ENCODE data around the gene DNAI2.

DNA sequence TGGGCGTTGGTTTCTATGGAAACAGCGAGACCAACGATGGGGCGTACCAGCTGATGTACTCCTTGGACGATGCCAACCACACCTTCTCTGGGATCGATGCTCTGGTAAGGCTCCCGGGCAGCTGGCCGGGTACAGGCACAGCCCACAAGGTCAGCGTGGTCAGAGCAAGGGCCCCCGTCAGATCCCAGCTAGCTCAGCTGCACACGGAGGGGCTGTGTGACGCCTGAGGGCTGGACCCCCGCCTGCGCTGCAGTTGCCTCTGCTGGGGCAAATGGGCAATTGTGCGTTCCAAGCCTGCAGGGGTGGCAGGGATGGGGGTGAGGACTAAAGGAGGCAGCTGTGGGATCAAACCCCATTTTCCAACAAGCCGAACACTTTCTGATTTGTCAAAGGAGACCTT is 43.1 kb upstream of the DNAI2 start:
- TF ChIP-seq, protein P1, sequence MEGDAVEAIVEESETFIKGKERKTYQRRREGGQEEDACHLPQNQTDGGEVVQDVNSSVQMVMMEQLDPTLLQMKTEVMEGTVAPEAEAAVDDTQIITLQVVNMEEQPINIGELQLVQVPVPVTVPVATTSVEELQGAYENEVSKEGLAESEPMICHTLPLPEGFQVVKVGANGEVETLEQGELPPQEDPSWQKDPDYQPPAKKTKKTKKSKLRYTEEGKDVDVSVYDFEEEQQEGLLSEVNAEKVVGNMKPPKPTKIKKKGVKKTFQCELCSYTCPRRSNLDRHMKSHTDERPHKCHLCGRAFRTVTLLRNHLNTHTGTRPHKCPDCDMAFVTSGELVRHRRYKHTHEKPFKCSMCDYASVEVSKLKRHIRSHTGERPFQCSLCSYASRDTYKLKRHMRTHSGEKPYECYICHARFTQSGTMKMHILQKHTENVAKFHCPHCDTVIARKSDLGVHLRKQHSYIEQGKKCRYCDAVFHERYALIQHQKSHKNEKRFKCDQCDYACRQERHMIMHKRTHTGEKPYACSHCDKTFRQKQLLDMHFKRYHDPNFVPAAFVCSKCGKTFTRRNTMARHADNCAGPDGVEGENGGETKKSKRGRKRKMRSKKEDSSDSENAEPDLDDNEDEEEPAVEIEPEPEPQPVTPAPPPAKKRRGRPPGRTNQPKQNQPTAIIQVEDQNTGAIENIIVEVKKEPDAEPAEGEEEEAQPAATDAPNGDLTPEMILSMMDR (tag by site-specific recombination; IDR thresholded peaks at IDR 0.05): no peak
- TF ChIP-seq GFI1B (tag by site-specific recombination; IDR thresholded peaks at IDR 0.05) (no peak), BCL11A (tag by site-specific recombination; IDR thresholded peaks at IDR 0.05; ENCODE audit: low read depth) (no peak), TRIM28 (IDR thresholded peaks at IDR 0.05; ENCODE audit: borderline replicate concordance, low read length) (no peak), ZNF48 (tag by site-specific recombination; IDR thresholded peaks at IDR 0.05) (no peak), KLF16 (tag by site-specific recombination; IDR thresholded peaks at IDR 0.05) (no peak), SETDB1 (IDR thresholded peaks at IDR 0.05; ENCODE audit: insufficient read length, low read length) (no peak)
- TF ChIP-seq, protein P2, sequence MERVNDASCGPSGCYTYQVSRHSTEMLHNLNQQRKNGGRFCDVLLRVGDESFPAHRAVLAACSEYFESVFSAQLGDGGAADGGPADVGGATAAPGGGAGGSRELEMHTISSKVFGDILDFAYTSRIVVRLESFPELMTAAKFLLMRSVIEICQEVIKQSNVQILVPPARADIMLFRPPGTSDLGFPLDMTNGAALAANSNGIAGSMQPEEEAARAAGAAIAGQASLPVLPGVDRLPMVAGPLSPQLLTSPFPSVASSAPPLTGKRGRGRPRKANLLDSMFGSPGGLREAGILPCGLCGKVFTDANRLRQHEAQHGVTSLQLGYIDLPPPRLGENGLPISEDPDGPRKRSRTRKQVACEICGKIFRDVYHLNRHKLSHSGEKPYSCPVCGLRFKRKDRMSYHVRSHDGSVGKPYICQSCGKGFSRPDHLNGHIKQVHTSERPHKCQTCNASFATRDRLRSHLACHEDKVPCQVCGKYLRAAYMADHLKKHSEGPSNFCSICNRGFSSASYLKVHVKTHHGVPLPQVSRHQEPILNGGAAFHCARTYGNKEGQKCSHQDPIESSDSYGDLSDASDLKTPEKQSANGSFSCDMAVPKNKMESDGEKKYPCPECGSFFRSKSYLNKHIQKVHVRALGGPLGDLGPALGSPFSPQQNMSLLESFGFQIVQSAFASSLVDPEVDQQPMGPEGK (tag by site-specific recombination; IDR thresholded peaks at IDR 0.05): no peak
- TF ChIP-seq, protein P3, sequence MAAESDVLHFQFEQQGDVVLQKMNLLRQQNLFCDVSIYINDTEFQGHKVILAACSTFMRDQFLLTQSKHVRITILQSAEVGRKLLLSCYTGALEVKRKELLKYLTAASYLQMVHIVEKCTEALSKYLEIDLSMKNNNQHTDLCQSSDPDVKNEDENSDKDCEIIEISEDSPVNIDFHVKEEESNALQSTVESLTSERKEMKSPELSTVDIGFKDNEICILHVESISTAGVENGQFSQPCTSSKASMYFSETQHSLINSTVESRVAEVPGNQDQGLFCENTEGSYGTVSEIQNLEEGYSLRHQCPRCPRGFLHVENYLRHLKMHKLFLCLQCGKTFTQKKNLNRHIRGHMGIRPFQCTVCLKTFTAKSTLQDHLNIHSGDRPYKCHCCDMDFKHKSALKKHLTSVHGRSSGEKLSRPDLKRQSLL (tag by site-specific recombination; IDR thresholded peaks at IDR 0.05): no peak
- TF ChIP-seq, protein P4, sequence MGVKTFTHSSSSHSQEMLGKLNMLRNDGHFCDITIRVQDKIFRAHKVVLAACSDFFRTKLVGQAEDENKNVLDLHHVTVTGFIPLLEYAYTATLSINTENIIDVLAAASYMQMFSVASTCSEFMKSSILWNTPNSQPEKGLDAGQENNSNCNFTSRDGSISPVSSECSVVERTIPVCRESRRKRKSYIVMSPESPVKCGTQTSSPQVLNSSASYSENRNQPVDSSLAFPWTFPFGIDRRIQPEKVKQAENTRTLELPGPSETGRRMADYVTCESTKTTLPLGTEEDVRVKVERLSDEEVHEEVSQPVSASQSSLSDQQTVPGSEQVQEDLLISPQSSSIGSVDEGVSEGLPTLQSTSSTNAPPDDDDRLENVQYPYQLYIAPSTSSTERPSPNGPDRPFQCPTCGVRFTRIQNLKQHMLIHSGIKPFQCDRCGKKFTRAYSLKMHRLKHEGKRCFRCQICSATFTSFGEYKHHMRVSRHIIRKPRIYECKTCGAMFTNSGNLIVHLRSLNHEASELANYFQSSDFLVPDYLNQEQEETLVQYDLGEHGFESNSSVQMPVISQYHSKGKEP (tag by site-specific recombination; IDR thresholded peaks at IDR 0.05): no peak
- TF ChIP-seq, protein P5, sequence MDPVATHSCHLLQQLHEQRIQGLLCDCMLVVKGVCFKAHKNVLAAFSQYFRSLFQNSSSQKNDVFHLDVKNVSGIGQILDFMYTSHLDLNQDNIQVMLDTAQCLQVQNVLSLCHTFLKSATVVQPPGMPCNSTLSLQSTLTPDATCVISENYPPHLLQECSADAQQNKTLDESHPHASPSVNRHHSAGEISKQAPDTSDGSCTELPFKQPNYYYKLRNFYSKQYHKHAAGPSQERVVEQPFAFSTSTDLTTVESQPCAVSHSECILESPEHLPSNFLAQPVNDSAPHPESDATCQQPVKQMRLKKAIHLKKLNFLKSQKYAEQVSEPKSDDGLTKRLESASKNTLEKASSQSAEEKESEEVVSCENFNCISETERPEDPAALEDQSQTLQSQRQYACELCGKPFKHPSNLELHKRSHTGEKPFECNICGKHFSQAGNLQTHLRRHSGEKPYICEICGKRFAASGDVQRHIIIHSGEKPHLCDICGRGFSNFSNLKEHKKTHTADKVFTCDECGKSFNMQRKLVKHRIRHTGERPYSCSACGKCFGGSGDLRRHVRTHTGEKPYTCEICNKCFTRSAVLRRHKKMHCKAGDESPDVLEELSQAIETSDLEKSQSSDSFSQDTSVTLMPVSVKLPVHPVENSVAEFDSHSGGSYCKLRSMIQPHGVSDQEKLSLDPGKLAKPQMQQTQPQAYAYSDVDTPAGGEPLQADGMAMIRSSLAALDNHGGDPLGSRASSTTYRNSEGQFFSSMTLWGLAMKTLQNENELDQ (tag by site-specific recombination; IDR thresholded peaks at IDR 0.05; ENCODE audit: low read depth): no peak
